Thyroid gland (tissue), 4 donors: ENCODE results near the gene DCTN1. TPM values are rescaled to one million over a fixed set of nuclear protein-coding genes. Genes with fewer than 3 reads are reported as not detected.

Source experiments
- DNase-seq, 2 donors: peaks; one replicate each; pipeline ENCODE4 v3.0.0-alpha.2; 2019
- H3K27ac ChIP-seq, 3 donors: fragments of 200-600 bp; sonication (generic); 1 replicate in 2 of 3; 2 replicates in 1 of 3; pipeline ENCODE4 v1.5.1; 2016 to 2019; ENCODE audit warnings: mild to moderate bottlenecking in 1 of 3, moderate library complexity in 1 of 3
- H3K27me3 ChIP-seq: fragments of 200-600 bp; sonication (generic); one replicate; pipeline ENCODE4 v1.5.1; 2019
- H3K36me3 ChIP-seq, 2 donors: fragments of 200-600 bp; sonication (generic); one replicate each; pipeline ENCODE4 v1.5.1; 2016 to 2019
- H3K4me1 ChIP-seq, 2 donors: fragments of 200-600 bp; sonication (generic); one replicate each; pipeline ENCODE4 v1.5.1; 2017 to 2019
- H3K4me3 ChIP-seq, 3 donors: fragments of 200-600 bp; sonication (generic); replicated peaks in 1 of 3; 1 replicate in 2 of 3; 2 replicates in 1 of 3; pipeline ENCODE4 v1.5.1; 2016; ENCODE audit warnings: mild to moderate bottlenecking in 1 of 3
- H3K9me3 ChIP-seq: fragments of 200-600 bp; sonication (generic); one replicate; pipeline ENCODE4 v1.5.1; 2017
- POLR2A ChIP-seq, 2 donors: fragments of 450-650 bp; IDR thresholded peaks; one replicate each; pipeline ENCODE4 v1.6.1; 2017; ENCODE audit warnings: antibody characterized with exemption in 2 of 2, mild to moderate bottlenecking in 2 of 2, moderate library complexity in 1 of 2
- WGBS, 2 donors: methylation state at CpG; one replicate each; pipeline ENCODE4 v1.1.5; 2017; 5-methylcytosine and 5-hydroxymethylcytosine counted together
- intact Hi-C: fragments of 100-400 bp; cut with DNase I; formaldehyde crosslinking; loops from one replicate; pipeline ENCODE4 v1.15.1; 2023
- total RNA-seq, 4 donors: library from RNA; depleted of rRNA; stranded (reverse); fragments of >200 nt; gene quantifications; one replicate each; pipeline ENCODE4 v1.2.3, GENCODE V29; 2016
- TF ChIP-seq, protein P1 (sequence below), 6 experiments: fragments of 200-600 bp in 3 of 6; fragments of 450-650 bp in 3 of 6; sonication (generic) in 3 of 6; IDR thresholded peaks; one replicate each; pipeline ENCODE4 v1.5.1; 2016 to 2019; ENCODE audit warnings: antibody characterized with exemption in 6 of 6, mild to moderate bottlenecking in 2 of 6, inconsistent platforms in 1 of 6, moderate library complexity in 1 of 6

DCTN1 gene
- total RNA-seq, 4 donors from 2014 or later = 82.6 to 124 (median 108) TPM

DNA sequence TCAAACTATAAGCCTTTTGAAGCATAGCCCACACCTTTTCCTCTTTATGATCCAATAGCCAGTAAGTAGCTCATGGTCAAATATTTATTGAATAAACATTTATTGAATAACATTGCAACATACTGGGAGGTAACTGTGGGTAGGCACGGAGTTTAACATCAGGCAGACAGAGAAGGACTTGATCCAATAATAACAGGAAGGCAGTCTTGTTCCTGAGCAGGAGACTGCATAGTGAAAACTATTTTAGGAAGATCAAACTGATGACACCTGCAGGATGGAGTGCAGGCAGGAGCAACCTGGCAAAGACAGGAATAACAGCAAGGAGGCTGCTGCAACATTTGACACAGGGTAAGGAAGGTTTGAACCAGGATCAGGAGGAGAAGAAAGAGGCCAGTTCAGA lies 3.1 kb upstream of the DCTN1 start:
- TF ChIP-seq, protein P1, sequence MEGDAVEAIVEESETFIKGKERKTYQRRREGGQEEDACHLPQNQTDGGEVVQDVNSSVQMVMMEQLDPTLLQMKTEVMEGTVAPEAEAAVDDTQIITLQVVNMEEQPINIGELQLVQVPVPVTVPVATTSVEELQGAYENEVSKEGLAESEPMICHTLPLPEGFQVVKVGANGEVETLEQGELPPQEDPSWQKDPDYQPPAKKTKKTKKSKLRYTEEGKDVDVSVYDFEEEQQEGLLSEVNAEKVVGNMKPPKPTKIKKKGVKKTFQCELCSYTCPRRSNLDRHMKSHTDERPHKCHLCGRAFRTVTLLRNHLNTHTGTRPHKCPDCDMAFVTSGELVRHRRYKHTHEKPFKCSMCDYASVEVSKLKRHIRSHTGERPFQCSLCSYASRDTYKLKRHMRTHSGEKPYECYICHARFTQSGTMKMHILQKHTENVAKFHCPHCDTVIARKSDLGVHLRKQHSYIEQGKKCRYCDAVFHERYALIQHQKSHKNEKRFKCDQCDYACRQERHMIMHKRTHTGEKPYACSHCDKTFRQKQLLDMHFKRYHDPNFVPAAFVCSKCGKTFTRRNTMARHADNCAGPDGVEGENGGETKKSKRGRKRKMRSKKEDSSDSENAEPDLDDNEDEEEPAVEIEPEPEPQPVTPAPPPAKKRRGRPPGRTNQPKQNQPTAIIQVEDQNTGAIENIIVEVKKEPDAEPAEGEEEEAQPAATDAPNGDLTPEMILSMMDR (IDR thresholded peaks at IDR 0.05) = no peak
- TF ChIP-seq POLR2A (IDR thresholded peaks at IDR 0.05) = no peak
- Histone ChIP-seq H3K9me3 (no peaks in the 10 kb centered on the region), H3K4me1 (peaks cover 19 to 39% of the 10 kb centered on the region in 2 donors), H3K27me3 (no peaks in the 10 kb centered on the region), H3K4me3 (no peak overlapping the region), H3K27ac (no peak overlapping the region), H3K36me3 (no peaks in the 10 kb centered on the region)
- 38 to 41% methylated on average over 1 of the region's 1 CpG for WGBS, 2 donors
- intact Hi-C loops = no loop called here
- DNase-seq = no peak

- WGBS, 2 donors = 90 to 93% methylated on average over 3 of the region's 3 CpGs
- Histone ChIP-seq H3K27me3 (no peaks in the 10 kb centered on the region), H3K4me3 (no peak overlapping the region), H3K9me3 (no peaks in the 10 kb centered on the region), H3K4me1 (peaks cover 19 to 32% of the 10 kb centered on the region in 2 donors), H3K27ac (no peak overlapping the region), H3K36me3 (peaks cover 7 to 12% of the 10 kb centered on the region in 2 donors)
- DNase-seq = no peak
- no peak for TF ChIP-seq POLR2A (IDR thresholded peaks at IDR 0.05)
- TF ChIP-seq, protein P1 (IDR thresholded peaks at IDR 0.05) = no peak
- intact Hi-C loops = no loop called here
These were observed 1.6 kb upstream of the DCTN1 start for GRCh38 chr2:74381751-74382150.

DNA sequence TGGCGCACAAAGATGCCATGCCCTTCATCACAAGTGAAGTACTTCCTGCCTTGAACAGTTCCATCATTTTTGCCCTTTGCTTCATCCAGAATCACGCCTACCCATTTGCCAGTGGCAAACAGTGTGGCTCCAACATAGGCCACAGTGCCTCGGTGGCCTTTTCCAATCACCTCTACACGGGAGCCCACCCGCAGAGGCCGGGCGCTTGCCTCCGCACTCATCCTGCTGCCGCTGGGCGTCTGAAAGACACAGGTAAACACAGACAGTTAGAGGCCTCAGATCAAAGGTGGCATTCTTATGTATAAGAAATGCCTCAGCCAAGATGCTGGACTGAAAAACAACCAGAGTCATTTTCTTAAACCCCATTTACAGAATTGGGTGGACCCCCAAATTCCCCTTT lies 2.1 kb downstream of the DCTN1 start:
- H3K4me3 ChIP-seq = no peak overlapping the region
- TF ChIP-seq, protein P1 (IDR thresholded peaks at IDR 0.05) = no peak
- TF ChIP-seq POLR2A (IDR thresholded peaks at IDR 0.05) = no peak
- no peak overlapping the region for H3K27ac ChIP-seq
- DNase-seq = no peak
- 92 to 94% methylated on average over 10 of the region's 10 CpGs for WGBS, 2 donors
- H3K9me3 ChIP-seq = no peaks in the 10 kb centered on the region
- H3K36me3 ChIP-seq = peaks cover 7 to 13% of the 10 kb centered on the region in 2 donors
- intact Hi-C loops = no loop called here
- peaks cover 13 to 35% of the 10 kb centered on the region in 2 donors for H3K4me1 ChIP-seq
- H3K27me3 ChIP-seq = no peaks in the 10 kb centered on the region

DNA sequence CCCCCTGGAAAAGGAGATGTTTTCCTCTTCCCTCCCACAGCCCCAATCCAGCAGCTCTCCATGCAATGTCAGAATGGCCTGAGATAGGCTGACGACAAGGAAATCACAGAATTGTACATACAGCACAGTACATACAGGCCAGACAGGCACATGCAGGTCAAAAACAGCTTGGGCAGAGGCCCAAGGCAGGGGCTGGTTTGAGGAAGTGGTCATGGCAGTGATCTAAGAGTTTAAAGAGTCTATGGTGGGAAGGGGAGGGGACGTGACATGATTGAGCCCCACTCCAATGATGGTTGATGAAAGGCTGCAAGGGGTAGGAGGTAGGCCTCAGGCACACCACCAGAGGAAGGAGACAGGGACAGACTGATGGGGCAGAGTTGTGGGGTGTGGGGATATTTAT lies 4.3 kb downstream of the DCTN1 start:
- no peak for TF ChIP-seq POLR2A (IDR thresholded peaks at IDR 0.05)
- TF ChIP-seq, protein P1 (IDR thresholded peaks at IDR 0.05) = no peak
- Histone ChIP-seq H3K4me3 (no peak overlapping the region), H3K9me3 (no peaks in the 10 kb centered on the region), H3K27me3 (no peaks in the 10 kb centered on the region), H3K27ac (no peak overlapping the region), H3K36me3 (peaks cover 11 to 16% of the 10 kb centered on the region in 2 donors), H3K4me1 (peaks cover 13 to 32% of the 10 kb centered on the region in 2 donors)
- WGBS, 2 donors = 90 to 93% methylated on average over 2 of the region's 2 CpGs
- no peak for DNase-seq
- intact Hi-C loops = no loop called here

DNA sequence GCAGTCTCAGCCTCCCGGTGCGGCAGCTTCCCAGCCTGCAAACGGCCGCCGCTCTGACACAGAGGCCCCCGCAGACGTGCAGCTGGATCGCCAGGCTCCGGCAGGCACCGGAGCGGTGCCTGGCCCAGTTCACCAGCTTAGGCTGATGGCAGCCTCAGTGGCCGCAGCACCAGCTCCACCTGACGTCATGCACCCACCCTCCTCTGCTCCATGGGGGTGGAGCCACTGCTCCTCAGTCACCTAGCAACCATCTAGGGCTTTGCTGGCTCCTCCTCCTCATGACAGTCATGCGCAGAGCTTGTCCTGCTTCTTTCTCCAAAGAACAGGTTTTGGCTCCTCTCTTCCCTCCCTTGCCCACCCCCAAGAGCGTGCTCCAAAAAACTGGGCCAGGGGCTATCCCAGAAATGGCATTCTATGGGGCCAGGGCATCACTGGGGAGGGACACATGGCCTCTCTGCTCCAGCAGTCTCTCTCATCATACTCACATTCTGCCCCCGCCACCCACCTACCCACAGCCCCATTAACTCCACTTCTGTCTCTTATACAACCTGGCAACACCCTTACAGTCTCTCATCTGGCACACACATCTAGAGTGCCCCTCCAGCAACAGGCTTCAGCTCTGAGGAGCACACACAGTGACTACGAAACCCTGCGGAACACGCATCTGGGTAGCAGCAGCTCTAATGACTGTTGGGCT lies 5.5 kb downstream of the DCTN1 start:
- H3K4me3 ChIP-seq = no peak overlapping the region
- peaks cover 23 to 28% of the 10 kb centered on the region in 2 donors for H3K36me3 ChIP-seq
- H3K9me3 ChIP-seq = no peaks in the 10 kb centered on the region
- no peaks in the 10 kb centered on the region for H3K27me3 ChIP-seq
- H3K27ac ChIP-seq = no peak overlapping the region
- intact Hi-C loops = no loop called here
- 33 to 54% methylated on average over 13 to 18 of the region's 19 CpGs for WGBS, 2 donors
- DNase-seq = peak; percentile 71 to 82
- no peak for TF ChIP-seq POLR2A (IDR thresholded peaks at IDR 0.05)
- TF ChIP-seq, protein P1 (IDR thresholded peaks at IDR 0.05) = no peak
- H3K4me1 ChIP-seq = peaks cover 1 to 20% of the 10 kb centered on the region in 2 donors
